Islet precursor cell (in vitro differentiated cells): Measurements from ENCODE around the gene AREL1.

Source experiments
- DNase-seq: peaks from one replicate; pipeline ENCODE4 v3.0.0-alpha.2; 2018

AREL1 gene

GRCh38 chr14:74635847-74636246 is 77.0 kb downstream of the AREL1 start:
- DNase-seq = no peak

DNA sequence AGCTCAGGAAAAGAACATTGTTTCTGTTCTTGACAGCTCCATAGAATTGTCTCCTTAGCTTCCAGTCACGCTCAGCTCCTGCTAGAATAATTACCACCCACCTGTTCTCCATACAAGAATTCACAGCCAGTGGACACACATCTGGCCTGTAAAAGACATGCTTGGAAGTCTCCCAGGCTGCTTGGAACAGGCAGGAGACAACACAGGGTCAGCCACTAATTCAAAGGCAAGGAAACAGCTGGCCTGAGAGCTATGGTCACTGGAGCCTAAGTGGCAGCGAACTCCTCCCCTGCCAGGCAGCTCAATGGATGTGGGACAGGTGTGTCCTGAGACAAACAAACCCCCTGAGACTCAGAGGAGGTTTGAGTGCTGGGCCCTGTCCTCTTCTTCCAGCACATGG is 77.9 kb downstream of the AREL1 start:
- peak; percentile 45 for DNase-seq

- peak; percentile 31 for DNase-seq
These were observed 78.4 kb downstream of the AREL1 start for GRCh38 chr14:74634481-74634880.

- peak; percentile 57 for DNase-seq
These were observed 81.8 kb downstream of the AREL1 start for GRCh38 chr14:74630881-74631690.

DNA sequence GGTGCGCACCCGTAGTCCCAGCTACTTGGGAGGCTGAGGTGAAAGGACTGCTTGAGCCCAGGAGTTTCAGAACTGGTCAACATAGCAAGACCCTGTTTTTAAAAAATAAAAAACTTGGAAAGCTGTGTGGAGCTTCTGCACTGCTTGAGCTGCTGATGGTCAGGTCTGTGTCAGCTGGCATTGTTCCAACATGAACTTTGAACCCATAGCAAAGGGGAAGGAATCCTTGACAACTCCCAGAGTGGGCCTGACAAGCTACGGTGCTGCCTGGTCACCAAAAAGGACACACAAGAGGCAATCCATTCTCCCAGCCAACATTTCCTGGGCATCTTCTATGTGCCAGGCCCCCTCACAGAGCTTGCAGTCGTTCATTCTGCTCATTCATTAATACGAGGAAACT is 84.5 kb downstream of the AREL1 start:
- DNase-seq = no peak

DNA sequence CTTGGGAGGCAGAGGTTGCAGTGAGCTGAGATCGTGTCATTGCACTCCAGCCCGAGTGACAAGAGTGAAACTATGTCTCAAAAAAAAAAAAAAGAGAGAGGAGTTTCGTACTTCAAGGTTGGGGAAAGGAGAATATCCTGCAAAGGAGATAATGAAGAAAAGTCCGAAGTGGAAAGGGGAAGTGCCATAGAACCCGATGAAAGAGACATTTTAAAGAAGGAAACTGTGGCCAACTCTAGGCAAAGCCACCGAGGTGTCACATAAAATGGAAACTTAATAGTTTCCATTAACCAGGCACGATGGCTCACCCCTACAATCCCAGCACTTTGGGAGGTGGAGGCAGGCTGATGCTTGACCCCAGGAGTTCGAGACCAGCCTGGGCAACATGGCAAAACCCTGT is 85.8 kb downstream of the AREL1 start:
- DNase-seq = no peak

- no peak for DNase-seq
These were observed 90.6 kb downstream of the AREL1 start for GRCh38 chr14:74622257-74622656.

DNA sequence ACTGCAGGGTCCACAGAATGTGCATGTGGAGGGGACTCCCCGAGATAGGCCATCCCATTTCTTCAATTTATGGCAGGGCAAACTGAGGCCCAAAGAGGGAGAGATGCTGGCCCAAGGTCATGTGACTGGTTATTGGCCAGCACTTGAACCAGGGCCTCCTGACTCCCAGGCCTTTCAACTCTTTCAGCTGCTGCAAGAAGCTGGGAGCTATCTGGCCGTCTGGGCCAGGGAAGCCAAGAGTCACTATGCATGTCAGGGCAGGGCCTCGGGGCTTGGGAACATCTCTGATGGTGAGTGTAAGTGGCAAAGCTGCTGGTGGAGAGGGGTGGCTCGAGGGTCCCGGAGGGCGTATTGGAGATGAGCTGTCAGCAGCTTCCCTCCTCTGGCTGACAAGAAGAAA is 91.3 kb downstream of the AREL1 start:
- peak; percentile 79 for DNase-seq

DNA sequence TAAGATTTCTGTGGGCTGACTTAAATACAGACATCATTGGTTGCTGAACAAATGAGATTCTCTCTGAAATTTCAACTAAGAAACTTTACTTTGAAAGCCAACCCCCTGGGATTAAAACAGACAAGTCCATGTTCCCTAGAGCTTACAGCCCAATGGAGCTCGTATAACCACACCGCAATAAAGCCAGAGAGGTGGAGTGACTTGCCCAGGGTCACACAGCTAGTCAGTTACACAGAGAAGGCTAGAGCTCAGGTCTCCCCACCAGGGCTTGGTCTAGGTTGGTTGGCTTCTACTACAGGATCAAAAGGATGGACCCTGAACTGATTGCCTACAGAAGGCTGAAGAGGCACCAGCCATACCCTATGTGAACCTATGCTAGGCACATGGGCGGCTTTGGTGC is 92.0 kb downstream of the AREL1 start:
- no peak for DNase-seq

- peak; percentile 95 for DNase-seq
These were observed 92.4 kb downstream of the AREL1 start for GRCh38 chr14:74620497-74620921.

- peak; percentile 96 for DNase-seq
These were observed 93.2 kb downstream of the AREL1 start for GRCh38 chr14:74619672-74620131.

DNA sequence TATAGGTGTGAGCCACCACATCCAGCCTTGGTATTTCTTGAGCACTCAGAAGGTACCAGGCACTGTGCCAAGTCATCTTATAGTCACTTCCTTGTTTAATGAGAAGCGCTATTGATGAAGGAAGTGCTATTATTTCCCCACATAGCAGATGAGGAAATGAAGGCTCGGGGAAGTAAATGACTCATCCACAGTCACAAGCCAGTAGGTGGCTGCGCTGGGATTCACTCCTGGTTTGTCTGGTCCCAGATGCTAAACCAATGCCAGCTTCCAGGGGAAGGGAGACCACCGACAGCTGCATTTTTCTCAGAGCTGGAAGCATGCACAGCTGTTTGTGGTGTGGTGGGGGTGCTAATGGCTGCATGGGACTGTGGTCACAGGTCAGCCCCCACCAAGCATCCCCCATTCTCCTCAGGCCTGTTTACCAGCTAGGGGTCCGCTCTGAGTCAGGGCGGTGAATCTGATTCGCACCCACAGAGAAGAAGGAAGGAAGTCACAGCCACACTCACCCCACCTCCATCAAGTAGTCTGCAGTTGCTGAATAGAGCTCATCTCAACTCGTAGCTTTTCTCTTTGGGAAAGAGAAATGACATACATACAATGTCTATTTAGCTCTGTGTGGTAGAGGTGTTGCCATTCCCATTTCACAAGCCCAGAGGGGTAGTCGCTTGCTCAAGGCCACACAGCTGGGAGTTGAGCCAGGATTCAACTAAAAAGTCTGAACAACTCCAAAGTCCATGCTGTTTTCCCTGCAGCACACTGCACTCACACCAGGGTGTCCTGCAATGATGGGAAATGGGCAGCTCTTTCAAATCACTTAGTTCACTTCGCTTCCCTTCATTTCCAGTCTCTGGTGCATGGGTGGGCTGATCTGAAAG is 94.6 kb downstream of the AREL1 start:
- DNase-seq = no peak

DNA sequence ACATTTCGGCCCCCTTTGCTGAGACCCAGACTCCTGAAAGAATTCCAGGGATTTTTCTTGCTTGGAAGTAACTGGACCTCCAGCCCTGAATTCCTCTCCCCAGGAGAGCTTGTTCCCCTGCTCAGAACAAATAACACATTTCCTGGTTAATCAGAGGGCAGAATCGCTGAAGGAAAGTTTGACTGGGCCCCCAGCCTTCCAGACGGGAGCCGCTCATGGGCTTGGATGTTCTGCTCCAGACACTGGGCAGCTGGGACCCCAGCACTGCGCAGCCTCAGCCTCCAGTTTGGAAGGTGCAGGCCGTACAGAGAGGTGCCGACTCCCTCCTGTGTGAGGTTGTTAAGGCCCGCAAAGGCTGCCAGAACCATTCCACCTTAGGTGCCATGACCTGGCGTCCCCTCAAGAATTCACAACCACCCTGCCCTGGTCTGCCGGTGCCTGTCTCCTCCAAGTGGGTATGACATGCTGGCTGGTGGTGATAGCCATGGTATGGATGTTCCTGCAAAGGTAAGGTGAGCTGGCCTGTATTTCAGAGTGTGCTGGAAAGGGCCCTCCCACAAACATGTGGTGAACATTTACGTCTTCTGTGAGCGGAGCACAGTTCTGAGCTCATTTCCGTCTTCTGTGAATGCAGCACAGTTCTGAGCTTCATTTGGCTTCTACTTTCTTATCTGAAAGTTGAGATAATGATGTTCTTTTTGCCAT is 95.7 kb downstream of the AREL1 start:
- DNase-seq = no peak

GRCh38 chr14:74616507-74616906 is 96.4 kb downstream of the AREL1 start:
- peak; percentile 81 for DNase-seq

GRCh38 chr14:74615735-74616134 is 97.1 kb downstream of the AREL1 start:
- DNase-seq = no peak

DNA sequence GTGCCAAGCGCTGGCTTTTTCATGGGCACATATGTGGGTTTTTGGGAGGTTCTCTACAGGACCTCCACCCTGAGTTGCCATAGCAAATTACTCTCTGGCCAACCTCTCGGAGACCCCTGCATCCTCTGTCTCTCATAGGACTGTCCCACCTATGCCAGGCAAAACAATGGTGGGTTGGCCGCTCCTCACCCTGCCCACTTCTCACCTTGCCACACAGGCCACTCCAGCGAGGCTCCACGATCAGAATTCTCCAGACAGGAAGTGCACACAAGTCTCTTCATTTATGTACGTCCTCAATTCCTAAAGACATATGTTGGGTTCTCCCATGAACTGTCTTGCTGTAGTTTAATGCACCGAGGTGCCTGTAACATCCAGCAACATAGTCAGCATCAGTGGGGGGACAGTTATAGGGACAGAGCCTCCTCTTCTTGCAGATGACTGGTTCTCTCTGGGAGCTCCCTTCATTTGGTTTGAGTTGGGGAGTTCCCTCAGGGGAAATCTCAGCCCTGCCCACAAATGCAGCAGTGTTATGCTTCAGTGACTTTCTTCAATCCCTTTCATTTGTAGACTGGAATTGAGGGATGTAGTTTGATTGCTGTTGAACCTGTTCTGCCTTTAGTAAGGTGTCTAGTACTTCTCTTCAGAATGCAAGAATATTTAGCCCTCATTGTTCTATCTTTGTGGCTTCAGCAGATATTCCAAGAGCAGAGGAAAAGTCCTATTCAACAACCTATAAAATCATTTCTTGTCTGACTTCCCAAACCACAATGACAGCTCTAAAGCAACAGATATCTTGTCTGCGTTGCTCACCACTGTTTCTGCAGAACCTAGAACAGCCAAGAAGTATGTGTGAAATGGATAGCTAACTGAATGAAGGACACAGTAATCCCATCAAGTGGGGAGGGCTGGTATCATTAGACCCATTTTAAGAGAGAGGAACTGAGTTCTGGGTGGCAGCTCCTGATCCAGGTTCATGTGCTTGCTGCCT is 98.1 kb downstream of the AREL1 start:
- DNase-seq = no peak

- DNase-seq = no peak
These were observed 99.5 kb downstream of the AREL1 start for GRCh38 chr14:74613211-74613914.

GRCh38 chr14:74612350-74613021 is 100.4 kb downstream of the AREL1 start:
- peak; percentile 89 for DNase-seq

DNA sequence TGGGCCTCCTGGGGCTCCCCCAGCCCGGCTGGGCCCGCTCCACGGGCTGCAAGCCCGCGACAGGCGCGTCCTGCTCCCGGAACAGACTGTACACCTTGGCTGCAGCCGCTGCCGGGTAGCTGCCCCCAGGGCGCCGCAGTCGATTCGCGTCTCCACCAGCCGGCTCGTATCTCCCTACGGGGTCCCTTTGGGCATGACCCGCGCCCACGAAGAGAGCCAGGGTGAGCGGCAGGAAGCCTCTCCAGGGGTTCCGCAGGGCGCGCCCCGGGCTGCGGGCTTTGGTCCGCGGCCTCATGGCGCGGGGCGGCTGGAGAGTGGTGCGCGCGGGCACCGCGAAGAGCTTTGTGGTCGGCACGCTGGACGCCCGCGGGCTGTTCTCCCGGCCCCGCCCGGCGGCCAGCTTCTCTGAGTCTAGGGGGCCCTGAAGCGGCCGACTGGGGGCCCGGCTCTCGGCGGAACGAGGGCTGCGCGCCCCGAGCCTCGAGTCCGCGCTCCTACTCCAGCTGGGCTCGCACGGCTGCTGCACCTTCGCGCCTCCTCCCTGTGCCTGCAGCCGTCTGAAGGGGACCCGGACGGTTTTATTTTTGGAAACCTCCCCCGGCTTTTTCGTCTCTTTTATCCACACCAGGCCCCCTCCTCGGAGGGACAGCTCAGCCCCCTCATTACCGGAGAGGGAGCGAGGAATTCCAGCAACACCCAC is 101.1 kb downstream of the AREL1 start, which contains the start of gene LTBP2:
Gene LTBP2, minus strand, starts transcription at position 588 of the 700 bp plus-strand sequence. Its CDS starts 293 bp downstream, at position 295.
- DNase-seq = peak; percentile 66
